Fibroblast of lung (primary cell): ENCODE data around the gene SDK1. TPM values are rescaled to one million over a fixed set of nuclear protein-coding genes. Genes with fewer than 3 reads are reported as not detected.

Experiments used
- DNase-seq, 2 donors: peaks; one replicate each; pipeline versions ENCODE4 v3.0.0 to v3.0.0-alpha.2; 2010; ENCODE audit warnings: low read depth in 2 of 2
- H2AFZ ChIP-seq: 2 replicates; pipeline ENCODE4 v1.5.1; 2012; ENCODE audit warnings: low read length, control low read depth, inconsistent platforms
- H3K27ac ChIP-seq: 2 replicates; pipeline ENCODE4 v1.5.1; 2011; ENCODE audit warnings: low read length, control low read depth; ENCODE audit not compliant: insufficient read depth
- H3K27me3 ChIP-seq: 2 replicates; pipeline ENCODE4 v1.5.1; 2011; ENCODE audit warnings: mild to moderate bottlenecking, low read length; ENCODE audit not compliant: control insufficient read depth, insufficient read depth
- H3K36me3 ChIP-seq: 2 replicates; pipeline ENCODE4 v1.5.1; 2011; ENCODE audit warnings: low read length; ENCODE audit not compliant: control insufficient read depth, insufficient read depth
- H3K4me1 ChIP-seq: 2 replicates; pipeline ENCODE4 v1.5.1; 2011; ENCODE audit warnings: low read length; ENCODE audit not compliant: control insufficient read depth, insufficient read depth; ENCODE audit errors: extremely low read depth
- H3K4me2 ChIP-seq: 2 replicates; pipeline ENCODE4 v1.5.1; 2011; ENCODE audit warnings: low read length, control low read depth; ENCODE audit not compliant: insufficient read depth; ENCODE audit errors: extremely low read depth
- H3K4me3 ChIP-seq, 4 experiments: fragments of 200-600 bp in 1 of 4; sonication (generic) in 1 of 4; replicated peaks in 1 of 4; 2 replicates each; pipeline ENCODE4 v1.5.1; 2011 to 2016; ENCODE audit warnings: low read length in 4 of 4, low read depth in 3 of 4, mild to moderate bottlenecking in 3 of 4, control low read depth in 2 of 4, inconsistent platforms in 1 of 4, mixed read lengths in 1 of 4; ENCODE audit not compliant: insufficient read depth in 1 of 4; ENCODE audit errors: control extremely low read depth in 1 of 4
- H3K79me2 ChIP-seq: 2 replicates; pipeline ENCODE4 v1.5.1; 2012; ENCODE audit warnings: mild to moderate bottlenecking, low read length, inconsistent platforms; ENCODE audit not compliant: control insufficient read depth, insufficient read depth
- H3K9ac ChIP-seq: 2 replicates; pipeline ENCODE4 v1.5.1; 2011; ENCODE audit warnings: mild to moderate bottlenecking, low read length, control low read depth; ENCODE audit not compliant: insufficient read depth
- H3K9me3 ChIP-seq: 2 replicates; pipeline ENCODE4 v1.5.1; 2012; ENCODE audit warnings: low read depth, low read length; ENCODE audit not compliant: control insufficient read depth, insufficient read depth
- H4K20me1 ChIP-seq: 2 replicates; pipeline ENCODE4 v1.5.1; 2011; ENCODE audit warnings: low read length; ENCODE audit not compliant: control insufficient read depth, insufficient read depth; ENCODE audit errors: extremely low read depth
- CTCF ChIP-seq, 2 donors: IDR thresholded peaks in 1 of 2; conservative IDR thresholded peaks in 1 of 2; 1 replicate in 1 of 2; 2 replicates in 1 of 2; pipeline ENCODE4 v1.5.1; 2011 to 2012; ENCODE audit warnings: low read length in 2 of 2, control low read depth in 1 of 2, inconsistent platforms in 1 of 2, low read depth in 1 of 2, mild to moderate bottlenecking in 1 of 2
- EZH2 ChIP-seq: IDR thresholded peaks from 2 replicates; pipeline ENCODE4 v1.5.1; 2012; ENCODE audit warnings: low read length, control low read depth, mild to moderate bottlenecking; ENCODE audit errors: missing control alignments
- polyA plus RNA-seq, 2 donors: library from polyadenylated mRNA; depleted of rRNA in 1 of 2; stranded (reverse) in 1 of 2; unstranded in 1 of 2; fragments of >200 nt; gene quantifications; 2 replicates each; pipeline ENCODE4 v1.2.1, GENCODE V29; 2011 to 2012; ENCODE audit warnings: missing spikeins in 1 of 2
- total RNA-seq: library from RNA; depleted of rRNA; stranded (reverse); fragments of >200 nt; gene quantifications from 2 replicates; pipeline ENCODE4 v1.2.1, GENCODE V29; 2014

The SDK1 gene
- total and polyA plus RNA-seq, 2 donors (not counting 1 experiment from before 2014, with no cell fraction given), result 1.0 to 8.6 TPM

GRCh38 chr7:3655635-3656034 is 354.6 kb downstream of the SDK1 start:
- Histone ChIP-seq H3K9me3 (no peaks in the 10 kb centered on the region), H3K27ac (no peak overlapping the region), H3K4me1 (no peaks in the 10 kb centered on the region), H3K27me3 (no peaks in the 10 kb centered on the region), H3K36me3 (no peaks in the 10 kb centered on the region), H4K20me1 (no peaks in the 10 kb centered on the region), H3K9ac (no peak overlapping the region), H3K79me2 (no peaks in the 10 kb centered on the region), H3K4me2 (no peak overlapping the region), H3K4me3 (no peak overlapping the region), H2AFZ (no peak overlapping the region)
- TF ChIP-seq CTCF (conservative IDR thresholded peaks at IDR 0.05 in 1 of 2, IDR thresholded peaks at IDR 0.05 in 1 of 2; ENCODE audit: low read depth in 1 of 2, low read length in 2 of 2), result no peak
- no peak for TF ChIP-seq EZH2
- DNase-seq, result no peak

DNA sequence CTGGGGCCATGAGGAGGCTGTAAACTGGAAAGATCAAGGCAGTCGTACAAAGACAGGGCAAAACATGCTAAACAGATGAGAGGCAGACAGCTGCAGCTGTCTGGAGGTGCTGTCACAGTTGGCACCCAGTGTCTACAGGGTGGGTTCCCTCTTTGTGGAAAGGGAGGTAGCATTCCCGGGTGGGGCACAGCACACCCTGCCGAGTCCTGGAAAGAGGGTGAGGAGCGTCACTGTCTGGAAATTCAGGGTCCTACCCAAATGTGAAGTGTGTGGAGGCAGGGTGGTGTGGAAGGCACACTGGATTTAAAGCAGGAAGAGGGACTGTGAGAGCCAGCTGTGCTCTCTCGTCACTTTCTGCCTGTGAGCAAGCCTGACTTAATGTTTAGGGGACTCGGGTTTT is 356.2 kb downstream of the SDK1 start:
- Histone ChIP-seq H3K9me3 (no peaks in the 10 kb centered on the region), H3K27me3 (no peaks in the 10 kb centered on the region), H3K4me1 (no peaks in the 10 kb centered on the region), H3K4me2 (no peak overlapping the region), H2AFZ (no peak overlapping the region), H3K4me3 (no peak overlapping the region), H3K9ac (no peak overlapping the region), H3K27ac (no peak overlapping the region), H3K36me3 (no peaks in the 10 kb centered on the region), H4K20me1 (no peaks in the 10 kb centered on the region), H3K79me2 (no peaks in the 10 kb centered on the region)
- TF ChIP-seq EZH2 (no peak), CTCF (conservative IDR thresholded peaks at IDR 0.05 in 1 of 2, IDR thresholded peaks at IDR 0.05 in 1 of 2; ENCODE audit: low read depth in 1 of 2, low read length in 2 of 2) (no peak)
- no peak for DNase-seq

DNA sequence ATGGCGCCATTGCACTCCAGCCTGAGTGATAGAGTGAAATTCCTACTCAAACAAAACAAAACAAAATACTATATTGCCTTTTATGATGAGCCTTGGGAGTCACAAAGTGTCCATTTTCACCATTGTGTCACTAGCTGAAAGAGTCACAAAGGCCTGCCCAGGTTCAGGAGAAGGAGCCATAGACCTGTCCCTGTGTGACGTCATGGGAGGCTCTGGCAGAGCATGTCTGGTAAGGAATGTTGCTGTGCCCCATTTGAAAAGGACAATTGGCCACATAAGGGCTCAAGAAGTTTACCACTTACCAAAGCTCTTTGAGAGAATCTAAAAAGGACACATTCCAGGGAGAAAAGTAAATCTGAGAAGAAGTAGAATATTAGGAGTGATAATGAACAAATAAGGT is 367.7 kb downstream of the SDK1 start:
- no peak overlapping the region for H3K4me2 ChIP-seq
- H3K4me1 ChIP-seq, result no peaks in the 10 kb centered on the region
- DNase-seq, result no peak
- H3K79me2 ChIP-seq, result no peaks in the 10 kb centered on the region
- no peak overlapping the region for H3K4me3 ChIP-seq
- no peak overlapping the region for H2AFZ ChIP-seq
- H3K36me3 ChIP-seq, result no peaks in the 10 kb centered on the region
- no peak overlapping the region for H3K27ac ChIP-seq
- H4K20me1 ChIP-seq, result no peaks in the 10 kb centered on the region
- no peak for TF ChIP-seq CTCF (conservative IDR thresholded peaks at IDR 0.05 in 1 of 2, IDR thresholded peaks at IDR 0.05 in 1 of 2; ENCODE audit: low read depth in 1 of 2, low read length in 2 of 2)
- TF ChIP-seq EZH2, result no peak
- no peaks in the 10 kb centered on the region for H3K27me3 ChIP-seq
- H3K9ac ChIP-seq, result no peak overlapping the region
- H3K9me3 ChIP-seq, result no peaks in the 10 kb centered on the region
